HEK293T (cell line): ENCODE results near the gene RGL3.
A peak's percentile ranks its signal among the peaks of the same experiment; 100 is the strongest.

Experiments used
- CTCF ChIA-PET: fragments of 350-600 bp; formaldehyde crosslinking; extraction: SDS; loops from one replicate; lab custom pipeline; 2021; ENCODE audit warnings: antibody characterized with exemption, inconsistent platforms; lab: Yijun Ruan, JAX
- POLR2A ChIA-PET: fragments of 350-600 bp; formaldehyde crosslinking; extraction: SDS; loops from one replicate; lab custom pipeline; 2020; ENCODE audit warnings: antibody characterized with exemption, inconsistent platforms; lab: Yijun Ruan, JAX
- DNase-seq: peaks from one replicate; pipeline ENCODE4 v3.0.0; 2012; ENCODE audit warnings: mixed read lengths; ENCODE audit errors: extremely low spot score
- ARNT ChIP-seq: fragments of 450-650 bp; IDR thresholded peaks from 2 replicates; pipeline ENCODE4 v1.6.1; 2017; ENCODE audit warnings: mild to moderate bottlenecking
- BHLHE40 ChIP-seq: fragments of 450-650 bp; IDR thresholded peaks from 2 replicates; pipeline ENCODE4 v1.6.1; 2016; ENCODE audit warnings: mild to moderate bottlenecking, moderate library complexity, borderline replicate concordance
- CTBP1 ChIP-seq: fragments of 450-650 bp; IDR thresholded peaks from 2 replicates; pipeline ENCODE4 v1.6.1; 2016; ENCODE audit warnings: borderline replicate concordance
- FOXA1 ChIP-seq: fragments of 450-650 bp; IDR thresholded peaks from 2 replicates; pipeline ENCODE4 v1.6.1; 2016; ENCODE audit warnings: mild to moderate bottlenecking
- FOXK2 ChIP-seq: fragments of 450-650 bp; IDR thresholded peaks from 2 replicates; pipeline ENCODE4 v1.6.1; 2016; ENCODE audit warnings: mild to moderate bottlenecking
- FOXM1 ChIP-seq: fragments of 450-650 bp; IDR thresholded peaks from 2 replicates; pipeline ENCODE4 v1.6.1; 2017; ENCODE audit warnings: mild to moderate bottlenecking, borderline replicate concordance
- HDGF ChIP-seq: fragments of 450-650 bp; IDR thresholded peaks from 2 replicates; pipeline ENCODE4 v1.6.1; 2017; ENCODE audit warnings: antibody characterized with exemption, borderline replicate concordance
- L3MBTL2 ChIP-seq: fragments of 450-650 bp; conservative IDR thresholded peaks from 2 replicates; pipeline ENCODE4 v1.6.1; 2016; ENCODE audit warnings: mild to moderate bottlenecking
- LEF1 ChIP-seq: fragments of 450-650 bp; IDR thresholded peaks from 2 replicates; pipeline ENCODE4 v1.6.1; 2017; ENCODE audit warnings: mild to moderate bottlenecking, borderline replicate concordance
- NFRKB ChIP-seq: fragments of 450-650 bp; IDR thresholded peaks from 2 replicates; pipeline ENCODE4 v1.6.1; 2016; ENCODE audit warnings: mild to moderate bottlenecking, moderate library complexity
- SP1 ChIP-seq: fragments of 450-650 bp; IDR thresholded peaks from 2 replicates; pipeline ENCODE4 v1.6.1; 2017
- SUZ12 ChIP-seq: fragments of 450-650 bp; IDR thresholded peaks from 2 replicates; pipeline ENCODE4 v1.6.1; 2016; ENCODE audit warnings: mild to moderate bottlenecking
- TARDBP ChIP-seq: fragments of 450-650 bp; IDR thresholded peaks from 2 replicates; pipeline ENCODE4 v1.6.1; 2016
- ZNF384 ChIP-seq: fragments of 450-650 bp; IDR thresholded peaks from 2 replicates; pipeline ENCODE4 v1.6.1; 2016
- TF ChIP-seq, protein P1 (sequence below): fragments of 450-650 bp; IDR thresholded peaks from 2 replicates; pipeline ENCODE4 v1.6.1; 2016

Gene RGL3

DNA sequence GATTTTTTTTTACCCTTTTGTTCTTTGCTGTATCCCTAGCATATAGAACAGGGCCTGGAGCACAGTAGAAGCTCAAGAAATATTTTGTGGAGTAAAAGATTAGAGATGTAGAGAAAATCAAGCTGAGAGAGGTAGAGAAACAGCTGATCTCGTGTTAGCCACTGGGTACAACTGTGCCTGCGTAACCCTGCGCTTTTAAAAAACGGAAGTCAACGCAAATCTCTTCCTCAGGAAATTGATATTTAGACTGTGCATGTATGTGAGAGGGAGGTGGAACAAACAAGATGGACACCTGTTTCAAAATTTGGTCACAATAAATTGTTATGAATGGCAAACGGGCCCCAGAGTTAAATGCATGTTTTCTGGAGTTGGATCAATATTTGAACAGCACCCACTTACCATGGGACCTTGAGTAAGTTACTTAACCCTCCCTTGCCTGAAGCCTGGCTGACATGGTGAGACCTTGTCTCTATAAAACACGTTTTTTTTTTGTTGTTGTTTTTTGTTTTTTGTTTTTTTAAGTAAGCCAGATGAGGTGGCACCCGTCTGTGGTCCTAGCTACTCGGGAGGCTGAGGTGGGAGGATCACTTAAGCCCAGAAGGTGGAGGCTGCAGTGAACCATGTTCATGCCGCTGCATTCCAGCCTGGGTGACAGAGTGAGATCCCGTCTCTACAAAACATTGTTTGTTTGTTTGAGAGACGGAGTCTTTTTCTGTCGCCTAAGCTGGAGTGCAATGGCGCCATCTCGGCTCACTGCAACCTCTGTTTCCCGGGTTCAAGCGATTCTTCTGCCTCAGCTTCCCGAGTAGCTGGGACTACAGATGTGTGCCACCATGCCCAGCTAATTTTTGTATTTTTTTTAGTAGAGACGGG, 31.7 kb downstream of the RGL3 start:
- ChIA-PET CTCF (no interaction called here), POLR2A (no interaction called here)
- TF ChIP-seq FOXK2, result no peak
- TF ChIP-seq FOXM1, result no peak
- no peak for TF ChIP-seq FOXA1
- no peak for TF ChIP-seq TARDBP
- TF ChIP-seq BHLHE40, result no peak
- TF ChIP-seq NFRKB, result no peak
- TF ChIP-seq SUZ12, result no peak
- no peak for TF ChIP-seq SP1
- TF ChIP-seq ARNT, result no peak
- no peak for TF ChIP-seq HDGF
- TF ChIP-seq, protein P1, sequence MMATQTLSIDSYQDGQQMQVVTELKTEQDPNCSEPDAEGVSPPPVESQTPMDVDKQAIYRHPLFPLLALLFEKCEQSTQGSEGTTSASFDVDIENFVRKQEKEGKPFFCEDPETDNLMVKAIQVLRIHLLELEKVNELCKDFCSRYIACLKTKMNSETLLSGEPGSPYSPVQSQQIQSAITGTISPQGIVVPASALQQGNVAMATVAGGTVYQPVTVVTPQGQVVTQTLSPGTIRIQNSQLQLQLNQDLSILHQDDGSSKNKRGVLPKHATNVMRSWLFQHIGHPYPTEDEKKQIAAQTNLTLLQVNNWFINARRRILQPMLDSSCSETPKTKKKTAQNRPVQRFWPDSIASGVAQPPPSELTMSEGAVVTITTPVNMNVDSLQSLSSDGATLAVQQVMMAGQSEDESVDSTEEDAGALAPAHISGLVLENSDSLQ, result no peak
- no peak for TF ChIP-seq CTBP1
- no peak for TF ChIP-seq ZNF384
- no peak for DNase-seq

DNA sequence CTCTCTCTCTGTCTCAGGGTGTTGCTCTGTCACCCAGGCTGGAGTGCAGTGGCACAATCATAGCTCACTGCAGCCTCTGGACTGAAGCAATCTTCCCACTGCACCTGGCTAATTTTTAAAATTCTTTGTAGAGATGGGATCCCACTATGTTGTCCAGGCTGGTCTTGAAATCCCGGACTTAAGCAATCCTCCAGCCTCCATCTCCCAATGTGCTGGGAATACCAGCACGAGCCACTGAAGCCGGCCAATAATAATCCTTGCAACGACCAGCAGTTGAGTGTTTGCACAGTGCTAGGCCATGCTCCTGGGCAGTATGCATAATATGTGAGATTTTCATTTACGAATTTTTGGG, 34.4 kb downstream of the RGL3 start:
- CTCF ChIA-PET, result interaction anchor here (0.6 kb wide), 1 partner anchor 872 kb away, joined by 3 read pairs; no protein-coding TSS in a partner anchor
- POLR2A ChIA-PET, result interaction anchor here (0.7 to 2.5 kb wide), 2 partner anchors 10 to 27 kb away, joined by 3 to 24 read pairs; partner anchors contain the start of gene SWSAP1

GRCh38 chr19:11383706-11384048, 35.4 kb downstream of the RGL3 start:
- no peak for DNase-seq
- ChIA-PET POLR2A (interaction anchor here (1.0 to 2.7 kb wide), 6 partner anchors 9 to 62 kb away, joined by 3 to 24 read pairs (median 5); partner anchors contain the start of genes CCDC159, SWSAP1 and TMEM205), CTCF (interaction anchor here (0.6 to 1.8 kb wide), 11 partner anchors 9 to 99 kb away, joined by 3 to 8 read pairs (median 5); partner anchors contain the start of genes CCDC159, PRKCSH, SWSAP1 and TMEM205)
- TF ChIP-seq LEF1, result no peak
- no peak for TF ChIP-seq BHLHE40
- TF ChIP-seq NFRKB, result no peak
- TF ChIP-seq L3MBTL2, result no peak
- TF ChIP-seq HDGF, result no peak

More for the DNA sequence above, 34.4 kb downstream of the RGL3 start:
- DNase-seq, result no peak
- TF ChIP-seq SP1 (no peak), HDGF (no peak), ZNF384 (no peak), CTBP1 (no peak), BHLHE40 (no peak), L3MBTL2 (no peak), NFRKB (no peak), LEF1 (no peak), FOXK2 (no peak), ARNT (no peak), SUZ12 (no peak), TARDBP (no peak), FOXA1 (no peak)
- TF ChIP-seq, protein P1, result no peak

DNA sequence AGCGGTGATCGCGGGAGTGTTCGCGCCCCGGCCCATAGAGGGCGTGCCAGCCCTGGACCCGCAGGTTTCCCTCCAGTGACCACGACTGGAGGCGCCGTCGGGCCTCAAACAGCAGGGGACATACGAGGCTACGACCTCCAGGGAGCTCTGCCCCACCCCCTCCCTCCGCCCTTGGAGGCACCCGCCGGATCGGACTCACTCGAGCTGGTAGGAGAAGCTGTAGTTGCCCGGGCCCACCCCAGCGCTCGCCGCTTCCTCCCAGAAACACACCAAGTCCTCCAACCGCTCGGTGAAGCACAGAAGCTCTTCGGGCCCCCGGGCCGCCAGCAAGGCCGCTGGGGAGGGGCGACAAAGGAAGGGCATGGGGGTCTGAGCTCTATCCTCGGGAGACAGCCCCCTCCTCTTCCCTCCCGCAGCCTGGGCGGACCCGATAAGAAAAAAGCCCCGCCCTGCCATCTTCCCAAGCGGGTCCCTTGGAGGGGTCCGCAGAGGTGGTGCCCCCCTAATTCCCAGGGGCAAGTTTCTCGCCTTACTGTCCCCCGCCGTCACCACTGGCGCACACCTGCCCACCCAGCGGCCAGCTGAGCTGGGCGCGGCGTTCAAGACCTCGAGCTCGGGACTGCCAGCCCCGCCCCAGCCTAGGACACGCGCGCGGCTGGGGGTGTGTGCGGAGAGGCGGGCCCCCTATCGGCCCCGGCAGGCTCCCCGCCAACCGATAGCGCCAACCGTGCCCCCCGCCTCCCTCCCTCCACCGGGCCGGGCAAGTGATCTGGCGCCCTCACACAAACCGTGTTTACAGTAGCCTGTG, 36.0 kb downstream of the RGL3 start:
- ChIA-PET POLR2A (interaction anchor here (0.8 to 2.7 kb wide), 8 partner anchors 8 to 89 kb away, joined by 3 to 24 read pairs (median 5); partner anchors contain the start of genes CCDC159, ODAD3, SWSAP1 and TMEM205), CTCF (interaction anchor here (0.5 to 1.8 kb wide), 19 partner anchors 8 to 102 kb away, joined by 3 to 8 read pairs (median 3); partner anchors contain the start of genes CCDC159, PRKCSH, SWSAP1 and TMEM205)
- DNase-seq, result peak; percentile 66
- TF ChIP-seq NFRKB (no peak), L3MBTL2 (peak; percentile 5; the same call in 1 of the 2 replicates)

GRCh38 chr19:11380653-11381537, 38.2 kb downstream of the RGL3 start:
- peak; percentile 90 for DNase-seq
- ChIA-PET CTCF (interaction anchor here (0.6 to 1.8 kb wide), 20 partner anchors 12 to 830 kb away, joined by 3 to 14 read pairs (median 4); partner anchors contain the start of genes CCDC159, ELAVL3, ODAD3 and PRKCSH), POLR2A (interaction anchor here (0.8 to 2.7 kb wide), 20 partner anchors 10 to 126 kb away, joined by 3 to 13 read pairs (median 4); partner anchors contain the start of genes CCDC159, ODAD3, PRKCSH and RAB3D)
- TF ChIP-seq ZNF384 (no peak), SUZ12 (no peak), L3MBTL2 (peak; percentile 73), FOXA1 (no peak)
- TF ChIP-seq, protein P1, result peak; percentile 78
